T-helper 1 cell (primary cell): ENCODE measurements around the gene PTPRM.

Experiments
- DNase-seq, 5 donors: peaks; one replicate each; pipeline ENCODE4 v3.0.0-alpha.2; 2012 to 2020

PTPRM gene

DNA sequence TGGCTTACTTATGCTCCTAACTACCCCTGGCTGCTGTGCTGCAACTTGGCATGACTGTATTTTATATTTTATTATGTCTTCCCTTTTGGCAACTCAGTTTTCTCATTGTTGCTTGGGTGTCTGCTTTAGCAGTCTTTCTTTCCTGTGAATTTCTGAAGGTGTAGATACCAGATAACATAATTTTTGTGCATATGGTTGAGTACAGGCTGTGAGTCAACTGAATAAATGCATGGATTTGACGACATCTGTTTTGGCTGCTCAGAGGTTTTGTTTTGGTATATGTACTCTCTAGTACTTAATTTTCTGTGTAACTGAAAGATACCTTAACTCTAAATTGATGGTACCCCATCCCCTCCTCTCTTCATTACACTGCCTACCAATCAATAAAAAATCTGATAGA is 303.1 kb downstream of the PTPRM start:
- no peak for DNase-seq

GRCh38 chr18:7870855-7871254 is 303.7 kb downstream of the PTPRM start:
- DNase-seq: no peak

DNA sequence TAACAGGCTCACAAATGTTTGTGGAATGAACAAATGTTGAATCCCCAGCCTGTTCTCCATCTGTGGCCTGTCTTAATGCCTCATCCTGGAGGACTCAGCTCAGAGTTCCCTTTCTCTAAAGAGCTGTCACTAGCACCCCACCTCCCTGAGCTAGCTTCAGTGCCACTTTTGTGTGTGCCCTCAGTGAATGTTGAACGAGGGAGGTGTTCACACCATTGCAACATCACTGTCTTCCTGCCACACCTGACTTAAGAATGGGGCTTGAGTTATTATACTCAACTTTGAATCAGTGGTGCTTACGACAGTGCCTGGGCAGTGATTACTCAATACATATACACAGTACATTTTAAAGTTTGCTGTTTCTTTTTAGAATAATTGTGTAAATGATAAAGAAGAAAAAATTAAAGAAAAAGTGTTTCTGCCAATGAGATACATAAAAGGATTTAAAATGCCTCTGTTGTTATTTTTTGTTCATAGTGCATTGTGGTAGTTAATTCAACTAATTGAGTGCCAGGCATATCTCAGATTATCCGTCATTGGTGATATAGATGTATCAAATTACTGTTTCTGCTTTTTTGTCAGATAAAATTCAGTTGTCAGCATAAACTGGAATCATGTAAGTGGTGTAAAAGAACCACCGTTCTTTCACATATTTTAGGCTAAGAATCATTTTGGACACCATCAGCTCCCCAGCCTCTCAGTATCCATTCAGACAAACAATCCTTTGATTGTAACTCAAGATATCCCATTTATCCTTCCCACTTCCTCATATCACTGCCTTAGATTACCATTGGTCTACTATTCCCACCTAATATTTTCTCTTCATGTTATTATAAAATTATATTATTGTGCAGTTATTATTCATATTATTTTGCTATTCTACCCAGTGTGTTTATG is 304.7 kb downstream of the PTPRM start:
- no peak for DNase-seq

DNA sequence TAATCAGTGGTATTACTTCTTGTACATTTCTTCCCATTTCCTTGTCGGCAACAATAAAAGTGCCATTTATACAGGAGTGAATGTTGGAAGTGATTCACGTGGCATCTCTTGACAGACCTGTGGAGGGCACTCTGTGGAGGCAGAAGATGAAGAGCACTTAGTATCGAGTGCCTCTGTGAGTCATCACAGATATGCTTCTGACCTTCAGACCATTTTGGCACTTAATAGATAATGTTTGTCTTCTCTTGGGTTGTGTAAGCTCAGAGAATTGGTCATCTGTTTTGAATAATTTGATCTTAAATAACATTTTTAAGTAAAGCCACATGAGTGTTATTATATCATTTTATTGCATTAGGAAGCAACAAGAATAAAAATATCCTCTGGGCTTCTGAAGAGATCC is 305.5 kb downstream of the PTPRM start:
- no peak for DNase-seq

- DNase-seq: no peak
Measured at GRCh38 chr18:7873316-7873715, 306.2 kb downstream of the PTPRM start.

DNA sequence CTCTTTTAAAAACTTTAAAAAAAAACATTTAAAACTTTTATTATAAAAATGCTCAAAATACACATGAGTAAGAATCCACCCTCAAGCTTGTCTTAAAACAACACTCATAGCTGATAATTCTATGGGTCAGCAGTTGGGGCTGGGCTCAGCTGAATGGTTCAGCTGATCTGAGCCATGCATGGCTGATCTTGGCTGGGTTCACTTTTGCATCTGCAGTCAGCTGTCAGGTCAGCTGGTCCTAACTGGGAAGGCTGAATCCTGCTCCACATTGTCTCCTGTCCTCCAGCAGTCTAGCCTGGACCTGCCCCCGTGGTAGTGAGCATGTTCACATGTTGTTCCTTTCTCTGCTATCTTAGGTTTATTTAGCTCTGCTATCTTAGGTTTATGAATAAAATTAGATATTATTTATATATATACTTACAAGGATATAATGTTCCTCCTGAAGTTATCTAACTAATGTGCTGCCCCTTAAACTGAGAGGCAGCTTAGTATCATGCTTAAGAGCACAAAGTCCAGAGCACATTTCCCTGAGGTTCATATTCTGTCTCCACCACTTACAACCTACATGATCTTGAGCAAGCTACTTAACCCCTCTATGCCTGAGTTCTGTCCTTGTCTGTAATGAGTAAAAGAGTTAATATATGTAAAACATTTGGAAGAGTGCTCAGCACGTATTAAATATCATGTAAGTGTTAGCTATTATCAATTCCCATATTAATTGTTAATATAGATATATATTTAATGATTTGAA is 309.4 kb downstream of the PTPRM start:
- DNase-seq: no peak

- no peak for DNase-seq
Measured at GRCh38 chr18:7877609-7878008, 310.5 kb downstream of the PTPRM start.

DNA sequence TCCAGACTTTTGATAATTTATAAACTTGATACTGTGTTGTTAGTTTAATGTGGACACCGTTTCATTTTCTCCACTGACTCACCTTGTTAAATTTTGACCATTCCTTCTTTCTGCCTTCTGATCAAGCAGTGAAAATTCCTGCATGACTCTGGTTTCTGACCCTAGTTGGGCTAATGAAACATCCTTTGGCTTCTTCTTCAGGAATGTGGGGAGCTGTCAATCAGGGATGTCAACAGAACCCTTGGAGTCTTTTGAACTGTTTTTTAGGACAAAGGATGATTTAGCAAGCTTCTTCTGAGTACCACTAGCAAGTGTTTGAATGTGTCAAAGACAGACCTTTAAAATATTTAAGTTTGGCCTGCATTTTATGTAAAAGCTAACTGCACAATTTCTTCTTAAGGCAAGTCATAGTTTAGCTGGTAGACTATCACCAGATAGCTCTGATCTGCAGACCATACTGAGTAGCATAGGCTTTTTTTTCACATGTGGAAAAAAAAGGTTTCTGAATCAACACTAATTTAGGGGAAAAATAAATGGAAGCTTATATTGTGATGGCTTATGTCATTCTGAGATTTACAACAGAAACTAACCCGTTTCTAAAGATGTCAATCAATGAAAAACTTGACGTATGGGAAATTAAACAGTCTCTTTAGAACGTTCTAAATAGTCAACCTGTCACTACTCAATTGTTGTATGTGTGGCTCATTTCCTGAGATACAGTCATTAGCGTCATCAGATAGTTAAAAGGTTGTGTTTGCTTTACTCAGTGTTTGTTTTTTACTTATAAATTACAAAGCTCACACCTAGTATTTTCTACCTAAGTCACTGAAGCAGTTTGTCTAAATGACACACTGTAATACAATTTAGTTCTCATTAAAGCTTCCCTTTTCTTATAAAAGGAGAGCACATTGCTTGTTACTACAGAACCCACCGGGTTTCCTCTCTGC is 311.4 kb downstream of the PTPRM start:
- DNase-seq: no peak

GRCh38 chr18:7879717-7880116 is 312.6 kb downstream of the PTPRM start:
- DNase-seq: no peak

DNA sequence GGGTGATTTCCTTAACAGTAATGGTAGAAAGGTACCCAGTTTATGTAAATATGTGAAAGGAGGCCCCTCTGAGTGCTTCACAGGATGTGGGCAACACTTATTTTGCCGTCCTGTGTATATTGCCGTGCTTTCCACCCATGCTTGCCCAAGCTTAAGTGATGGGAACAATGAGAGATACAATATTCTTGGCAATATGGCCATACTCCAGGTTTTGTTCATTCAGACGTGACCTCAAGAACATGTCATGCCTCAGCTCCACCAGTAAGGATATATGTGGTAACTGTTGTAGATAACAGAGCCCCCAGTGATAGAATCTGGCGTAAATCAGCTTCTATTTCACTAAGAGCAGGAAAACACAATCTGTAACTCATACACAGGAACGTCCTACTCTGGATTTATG is 318.7 kb downstream of the PTPRM start:
- DNase-seq: no peak

GRCh38 chr18:7886436-7886835 is 319.3 kb downstream of the PTPRM start:
- no peak for DNase-seq

- DNase-seq: no peak
Measured at GRCh38 chr18:7889515-7889914, 322.4 kb downstream of the PTPRM start.

- no peak for DNase-seq
Measured at GRCh38 chr18:7890075-7890474, 323.0 kb downstream of the PTPRM start.

GRCh38 chr18:7892556-7892955 is 325.4 kb downstream of the PTPRM start:
- DNase-seq: no peak

DNA sequence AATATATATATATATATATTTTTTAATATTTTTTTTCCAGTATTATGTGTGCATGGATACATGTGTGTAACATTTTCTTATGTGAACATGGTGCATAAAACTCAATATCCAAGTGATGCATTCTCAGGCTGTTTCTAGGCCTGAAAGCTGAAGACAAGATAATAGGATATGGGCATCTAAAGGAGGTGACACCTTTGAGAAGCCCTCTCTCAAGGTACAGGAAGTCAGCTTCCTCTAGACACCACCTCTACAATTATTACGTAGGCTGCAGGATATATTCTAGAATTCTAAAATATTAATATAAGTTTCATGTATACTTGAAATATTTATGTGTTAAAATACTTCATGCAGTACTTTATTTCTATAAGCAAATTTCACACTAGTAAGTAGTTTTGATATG is 327.5 kb downstream of the PTPRM start:
- DNase-seq: no peak

- DNase-seq: no peak
Measured at GRCh38 chr18:7895346-7895745, 328.2 kb downstream of the PTPRM start.

- DNase-seq: no peak
Measured at GRCh38 chr18:7896161-7896560, 329.0 kb downstream of the PTPRM start.

GRCh38 chr18:7896805-7897518 is 329.8 kb downstream of the PTPRM start:
- no peak for DNase-seq

GRCh38 chr18:7898181-7898580 is 331.1 kb downstream of the PTPRM start:
- DNase-seq: no peak

- no peak for DNase-seq
Measured at GRCh38 chr18:7899078-7899477, 332.0 kb downstream of the PTPRM start.

DNA sequence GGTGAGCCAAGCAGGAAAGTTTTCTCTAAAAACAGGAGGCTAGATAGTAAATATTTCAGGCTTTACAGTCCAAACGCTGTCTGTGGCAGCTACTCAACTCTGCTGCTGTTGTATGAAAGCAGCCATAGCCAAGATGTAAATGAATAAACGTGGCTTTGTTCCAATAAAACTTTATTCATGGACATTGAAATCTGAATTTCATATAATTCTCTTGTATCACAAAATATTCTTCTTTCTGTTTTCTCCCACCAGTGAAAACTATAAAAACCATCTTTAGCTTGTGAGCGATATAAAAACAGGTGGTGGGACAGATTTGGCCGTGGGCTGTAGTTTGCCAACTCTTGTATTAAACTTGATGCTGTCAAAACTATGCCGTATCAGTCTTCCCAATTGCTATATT is 333.0 kb downstream of the PTPRM start:
- no peak for DNase-seq

GRCh38 chr18:7901657-7902056 is 334.5 kb downstream of the PTPRM start:
- DNase-seq: no peak
